Lower lobe of right lung (tissue), 2 donors: ENCODE measurements around the gene FAM227A. TPM values are rescaled to one million over a fixed set of nuclear protein-coding genes. Genes with fewer than 3 reads are reported as not detected.
A peak's percentile ranks its signal among the peaks of the same experiment; 100 is the strongest.

ENCODE experiments used
- ATAC-seq, 2 donors: fragments of 200-7000 bp; cut with Tn5 transposase; one replicate each; pipeline ENCODE4 v1.9.1; 2020 to 2022; ENCODE audit warnings: mild to moderate bottlenecking in 2 of 2, moderate library complexity in 2 of 2
- DNase-seq: peaks from one replicate; pipeline ENCODE4 v3.0.0-alpha.2; 2020
- H3K27ac ChIP-seq: fragments of 200-600 bp; one replicate; pipeline ENCODE4 v1.8.0; 2022
- H3K27me3 ChIP-seq: fragments of 200-600 bp; one replicate; pipeline ENCODE4 v1.8.0; 2022; ENCODE audit warnings: low read depth
- H3K36me3 ChIP-seq: fragments of 200-600 bp; one replicate; pipeline ENCODE4 v1.8.0; 2022; ENCODE audit warnings: mild to moderate bottlenecking
- H3K4me1 ChIP-seq: fragments of 200-600 bp; one replicate; pipeline ENCODE4 v1.8.0; 2022
- H3K4me3 ChIP-seq: fragments of 200-600 bp; one replicate; pipeline ENCODE4 v1.8.0; 2022; ENCODE audit warnings: mild to moderate bottlenecking
- H3K9me3 ChIP-seq: fragments of 200-600 bp; one replicate; pipeline ENCODE4 v1.8.0; 2022
- CTCF ChIP-seq: fragments of 200-600 bp; IDR thresholded peaks from one replicate; pipeline ENCODE4 v1.8.0; 2022; ENCODE audit warnings: antibody characterized with exemption, mild to moderate bottlenecking
- intact Hi-C: fragments of 100-400 bp; cut with DNase I; formaldehyde crosslinking; loops from one replicate; pipeline ENCODE4 v1.11.0; 2022
- total RNA-seq: library from RNA; stranded (reverse); fragmentation: NEBNext Ultra II Directional; extraction: Animal tissue kit (Norgen Biotek cat#: 25700); gene quantifications from one replicate; pipeline ENCODE4 v1.2.1, GENCODE V29; 2021
- donor health status: DM: no; HTN: yes; CAD: no; lungs with severe emphysema.

Gene FAM227A
- total RNA-seq, 1 donor from 2014 or later, result 3.4 TPM

GRCh38 chr22:38572065-38572464 is 84.1 kb downstream of the FAM227A start:
- DNase-seq, result no peak
- TF ChIP-seq CTCF, result peak; percentile 60
- no peak overlapping the region for H3K27ac ChIP-seq
- ATAC-seq, result no peak
- H3K36me3 ChIP-seq, result no peaks in the 10 kb centered on the region
- H3K4me1 ChIP-seq, result peaks cover 13% of the 10 kb centered on the region
- H3K9me3 ChIP-seq, result no peaks in the 10 kb centered on the region
- H3K4me3 ChIP-seq, result no peak overlapping the region
- intact Hi-C loops, result no loop called here
- no peaks in the 10 kb centered on the region for H3K27me3 ChIP-seq

- intact Hi-C loops, result no loop called here
- peak; percentile 51 for DNase-seq
- H3K4me3 ChIP-seq, result peak overlapping the region; percentile 60
- H3K27me3 ChIP-seq, result no peaks in the 10 kb centered on the region
- ATAC-seq, result peak; percentile 23 to 43
- no peak for TF ChIP-seq CTCF
- H3K9me3 ChIP-seq, result no peaks in the 10 kb centered on the region
- H3K27ac ChIP-seq, result no peak overlapping the region
- H3K4me1 ChIP-seq, result peaks cover 13% of the 10 kb centered on the region
- no peaks in the 10 kb centered on the region for H3K36me3 ChIP-seq
These were observed 85.3 kb downstream of the FAM227A start for GRCh38 chr22:38570779-38571364.

GRCh38 chr22:38569972-38570778 is 86.0 kb downstream of the FAM227A start, which contains the start of gene DMC1:
Gene DMC1, minus strand, starts transcription at chr22:38570183. Its CDS starts 1,927 bp downstream, at chr22:38568256.
- Histone ChIP-seq H3K27ac (peak within 1 kb of the TSS; percentile 42), H3K36me3 (no peaks in the 10 kb centered on the region), H3K9me3 (no peaks in the 10 kb centered on the region), H3K4me3 (peak within 1 kb of the TSS; percentile 60), H3K27me3 (no peaks in the 10 kb centered on the region), H3K4me1 (peaks cover 13% of the 10 kb centered on the region)
- intact Hi-C loops, result no loop called here
- no peak for TF ChIP-seq CTCF
- DNase-seq, result peak; percentile 93
- ATAC-seq, result peak; percentile 99

GRCh38 chr22:38569181-38569971 is 86.8 kb downstream of the FAM227A start:
- Histone ChIP-seq H3K4me1 (peaks cover 13% of the 10 kb centered on the region), H3K36me3 (no peaks in the 10 kb centered on the region), H3K27ac (peak overlapping the region; percentile 42), H3K9me3 (no peaks in the 10 kb centered on the region), H3K27me3 (no peaks in the 10 kb centered on the region), H3K4me3 (peak overlapping the region; percentile 60)
- no peak for DNase-seq
- TF ChIP-seq CTCF, result no peak
- peak; percentile 18 to 20 for ATAC-seq
- intact Hi-C loops, result no loop called here

GRCh38 chr22:38567531-38568285 is 88.5 kb downstream of the FAM227A start:
- intact Hi-C loops, result no loop called here
- no peak for DNase-seq
- H3K36me3 ChIP-seq, result no peaks in the 10 kb centered on the region
- H3K27ac ChIP-seq, result no peak overlapping the region
- TF ChIP-seq CTCF, result no peak
- ATAC-seq, result no peak
- H3K4me1 ChIP-seq, result peaks cover 13% of the 10 kb centered on the region
- no peak overlapping the region for H3K4me3 ChIP-seq
- no peaks in the 10 kb centered on the region for H3K9me3 ChIP-seq
- H3K27me3 ChIP-seq, result no peaks in the 10 kb centered on the region
